Measurements from ENCODE around the gene EEF1AKMT3.
"Not testable (repeated sequence)": the region's sequence is repeated elsewhere in the genome, so short reads cannot be mapped to it uniquely, and the experiment has no call there.

EEF1AKMT3 gene

GRCh38 chr12:57765698-57766463, 6.5 kb upstream of the EEF1AKMT3 start:
- no peak for DNase-seq (ENCODE audit: low read depth)

GRCh38 chr12:57766464-57767304, 5.7 kb upstream of the EEF1AKMT3 start, which contains the start of gene CYP27B1:
Gene CYP27B1, minus strand, starts transcription at chr12:57767078. Its CDS starts 37 bp downstream, at chr12:57767041.
- DNase-seq (ENCODE audit: low read depth): no peak

- DNase-seq (ENCODE audit: low read depth): no peak
These were observed 5.1 kb upstream of the EEF1AKMT3 start for GRCh38 chr12:57767305-57767698.

- DNase-seq (ENCODE audit: low read depth): no peak
These were observed 4.5 kb upstream of the EEF1AKMT3 start for GRCh38 chr12:57767876-57768275.

GRCh38 chr12:57769594-57769993, 2.8 kb upstream of the EEF1AKMT3 start:
- DNase-seq (ENCODE audit: low read depth): no peak

- DNase-seq (ENCODE audit: low read depth): no peak
These were observed 1.7 kb upstream of the EEF1AKMT3 start for GRCh38 chr12:57770734-57771133.

GRCh38 chr12:57771236-57771872, 1.1 kb upstream of the EEF1AKMT3 start:
- DNase-seq (ENCODE audit: low read depth): peak; percentile 65

GRCh38 chr12:57771873-57772428, 463 bp upstream of the EEF1AKMT3 start, which contains the start of gene METTL1:
Gene METTL1, minus strand, starts transcription at chr12:57772105. Its CDS starts 22 bp downstream, at chr12:57772083.
- peak; percentile 78 for DNase-seq (ENCODE audit: low read depth)

- DNase-seq (ENCODE audit: low read depth): not testable (repeated sequence)
These were observed 2.2 kb downstream of the EEF1AKMT3 start for GRCh38 chr12:57774634-57775033.

- DNase-seq (ENCODE audit: low read depth): no peak
These were observed 2.6 kb downstream of the EEF1AKMT3 start for GRCh38 chr12:57775044-57775443.

- no peak for DNase-seq (ENCODE audit: low read depth)
These were observed 3.3 kb downstream of the EEF1AKMT3 start for GRCh38 chr12:57775563-57776246.

GRCh38 chr12:57776247-57776587, 3.8 kb downstream of the EEF1AKMT3 start:
- no peak for DNase-seq (ENCODE audit: low read depth)

- no peak for DNase-seq (ENCODE audit: low read depth)
These were observed 5.0 kb downstream of the EEF1AKMT3 start for GRCh38 chr12:57777367-57777766.

- no peak for DNase-seq (ENCODE audit: low read depth)
These were observed 5.5 kb downstream of the EEF1AKMT3 start for GRCh38 chr12:57777911-57778310.

- no peak for DNase-seq (ENCODE audit: low read depth)
These were observed 7.3 kb downstream of the EEF1AKMT3 start for GRCh38 chr12:57779736-57780135.

- no peak for DNase-seq (ENCODE audit: low read depth)
These were observed 8.0 kb downstream of the EEF1AKMT3 start for GRCh38 chr12:57780284-57780897.

- no peak for DNase-seq (ENCODE audit: low read depth)
These were observed 8.8 kb downstream of the EEF1AKMT3 start for GRCh38 chr12:57781244-57781643.

- DNase-seq (ENCODE audit: low read depth): no peak
These were observed 9.4 kb downstream of the EEF1AKMT3 start for GRCh38 chr12:57781801-57782200.

GRCh38 chr12:57782243-57782607, 9.8 kb downstream of the EEF1AKMT3 start:
- no peak for DNase-seq (ENCODE audit: low read depth)

- peak; percentile 99 for DNase-seq (ENCODE audit: low read depth)
These were observed 10.4 kb downstream of the EEF1AKMT3 start, which contains the start of gene TSFM for GRCh38 chr12:57782608-57783465. Gene TSFM, plus strand, starts transcription at chr12:57782787. Its CDS starts 15 bp downstream, at chr12:57782802.
